Hepatocyte (in vitro differentiated cells): ENCODE measurements around the gene TTC9. TPM values are rescaled to one million over a fixed set of nuclear protein-coding genes. Genes with fewer than 3 reads are reported as not detected.

Experiments used
- DNase-seq: peaks from one replicate; pipeline ENCODE4 v3.0.0-alpha.2; 2016; ENCODE audit warnings: low spot score
- H2AFZ ChIP-seq: fragments of 200-600 bp; sonication (generic); 2 replicates; pipeline ENCODE4 v1.6.0; 2016; ENCODE audit warnings: antibody characterized with exemption, mild to moderate bottlenecking
- H3K27ac ChIP-seq: fragments of 200-600 bp; sonication (generic); 2 replicates; pipeline ENCODE4 v1.5.1; 2016; ENCODE audit warnings: mild to moderate bottlenecking
- H3K27me3 ChIP-seq: fragments of 200-600 bp; sonication (generic); 2 replicates; pipeline ENCODE4 v1.6.1; 2016
- H3K36me3 ChIP-seq: fragments of 200-600 bp; sonication (generic); replicated peaks from 2 replicates; pipeline ENCODE4 v1.5.1; 2016; ENCODE audit warnings: low read depth; ENCODE audit not compliant: insufficient read depth
- H3K4me1 ChIP-seq: fragments of 200-600 bp; sonication (generic); 2 replicates; pipeline ENCODE4 v1.5.1; 2016; ENCODE audit warnings: mild to moderate bottlenecking, moderate library complexity; ENCODE audit not compliant: insufficient read depth
- H3K4me2 ChIP-seq: fragments of 200-600 bp; sonication (generic); 2 replicates; pipeline ENCODE4 v1.6.0; 2016
- H3K4me3 ChIP-seq: fragments of 200-600 bp; sonication (generic); 2 replicates; pipeline ENCODE4 v1.5.1; 2016; ENCODE audit warnings: mild to moderate bottlenecking
- H3K79me2 ChIP-seq: fragments of 200-600 bp; sonication (generic); 2 replicates; pipeline ENCODE4 v1.6.0; 2017; ENCODE audit warnings: mild to moderate bottlenecking
- H3K9me2 ChIP-seq: fragments of 200-600 bp; sonication (generic); replicated peaks from 2 replicates; pipeline ENCODE4 v1.6.0; 2017; ENCODE audit warnings: mild to moderate bottlenecking; ENCODE audit not compliant: insufficient read depth
- H3K9me3 ChIP-seq: fragments of 200-600 bp; sonication (generic); 2 replicates; pipeline ENCODE4 v1.5.1; 2016; ENCODE audit warnings: low read depth, mild to moderate bottlenecking
- H4K20me1 ChIP-seq: fragments of 200-600 bp; sonication (generic); 2 replicates; pipeline ENCODE4 v1.6.0; 2016; ENCODE audit warnings: mild to moderate bottlenecking; ENCODE audit not compliant: insufficient read depth, poor library complexity, severe bottlenecking
- CTCF ChIP-seq: fragments of 200-600 bp; sonication (generic); IDR thresholded peaks from 2 replicates; pipeline ENCODE4 v1.5.1; 2016; ENCODE audit warnings: antibody characterized with exemption, mild to moderate bottlenecking; ENCODE audit not compliant: poor library complexity
- EZH2 ChIP-seq: fragments of 200-600 bp; sonication (generic); IDR thresholded peaks from 2 replicates; pipeline ENCODE4 v1.6.1; 2016; ENCODE audit warnings: antibody characterized with exemption, mild to moderate bottlenecking, borderline replicate concordance
- EZH2phosphoT487 ChIP-seq: fragments of 200-600 bp; sonication (generic); IDR thresholded peaks from one replicate; pipeline ENCODE4 v1.6.1; 2018; ENCODE audit warnings: antibody characterized with exemption, mild to moderate bottlenecking, low read depth, moderate library complexity; ENCODE audit not compliant: unreplicated experiment, severe bottlenecking
- WGBS: methylation state at CpG from one replicate; pipeline ENCODE4 v1.1.6; 2016; ENCODE audit warnings: low lambda C conversion rate; ENCODE audit errors: missing lambda C conversion rate; 5-methylcytosine and 5-hydroxymethylcytosine counted together
- polyA plus RNA-seq: library from polyadenylated mRNA; unstranded; fragments of >200 nt; fragmentation: Nextera tagmentation; extraction: Ambion mirVana; gene quantifications from 2 replicates; pipeline ENCODE4 v1.2.1, GENCODE V29; 2016
- total RNA-seq: library from RNA; depleted of rRNA; stranded (reverse); fragments of >200 nt; gene quantifications from 2 replicates; pipeline ENCODE4 v1.2.3, GENCODE V29; 2014

The TTC9 gene
- total and polyA plus RNA-seq, 2 experiments from 2014 or later = 3.6 to 4.9 TPM

- Histone ChIP-seq H3K4me3 (no peak overlapping the region), H3K4me2 (no peak overlapping the region), H3K27me3 (no peaks in the 10 kb centered on the region), H4K20me1 (no peaks in the 10 kb centered on the region), H3K9me2 (no peaks in the 10 kb centered on the region), H3K9me3 (no peaks in the 10 kb centered on the region), H3K36me3 (no peaks in the 10 kb centered on the region), H3K27ac (no peak overlapping the region), H2AFZ (no peak overlapping the region), H3K79me2 (no peaks in the 10 kb centered on the region), H3K4me1 (no peaks in the 10 kb centered on the region)
- WGBS = 70% methylated on average over 2 of the region's 2 CpGs
- TF ChIP-seq EZH2 (no peak), CTCF (no peak), EZH2phosphoT487 (no peak)
- no peak for DNase-seq
These were observed 23.4 kb upstream of the TTC9 start for GRCh38 chr14:70618314-70618713.

GRCh38 chr14:70619708-70620107 lies 22.0 kb upstream of the TTC9 start:
- Histone ChIP-seq H2AFZ (no peak overlapping the region), H3K4me1 (no peaks in the 10 kb centered on the region), H3K4me2 (no peak overlapping the region), H3K79me2 (no peaks in the 10 kb centered on the region), H4K20me1 (no peaks in the 10 kb centered on the region), H3K27ac (no peak overlapping the region), H3K4me3 (no peak overlapping the region), H3K36me3 (no peaks in the 10 kb centered on the region), H3K9me3 (no peaks in the 10 kb centered on the region), H3K9me2 (no peaks in the 10 kb centered on the region), H3K27me3 (no peaks in the 10 kb centered on the region)
- TF ChIP-seq EZH2 (no peak), CTCF (no peak), EZH2phosphoT487 (no peak)
- no peak for DNase-seq

- TF ChIP-seq CTCF (peak; percentile 68), EZH2 (no peak), EZH2phosphoT487 (no peak)
- WGBS = 37% methylated on average over 3 of the region's 3 CpGs
These were observed 19.5 kb upstream of the TTC9 start for GRCh38 chr14:70622111-70622712.

GRCh38 chr14:70624972-70625371 lies 16.7 kb upstream of the TTC9 start:
- H3K27ac ChIP-seq = peak overlapping the region; percentile 36
- H3K4me2 ChIP-seq = no peak overlapping the region
- TF ChIP-seq CTCF (no peak), EZH2phosphoT487 (no peak), EZH2 (no peak)
- no peak overlapping the region for H3K4me3 ChIP-seq
- 83% methylated on average over 1 of the region's 1 CpG for WGBS
- no peaks in the 10 kb centered on the region for H3K4me1 ChIP-seq
- peaks cover 20% of the 10 kb centered on the region for H3K9me3 ChIP-seq
- no peak for DNase-seq
- H3K79me2 ChIP-seq = no peaks in the 10 kb centered on the region
- H3K27me3 ChIP-seq = no peaks in the 10 kb centered on the region
- no peaks in the 10 kb centered on the region for H3K9me2 ChIP-seq
- H4K20me1 ChIP-seq = no peaks in the 10 kb centered on the region
- no peaks in the 10 kb centered on the region for H3K36me3 ChIP-seq
- H2AFZ ChIP-seq = no peak overlapping the region

More at GRCh38 chr14:70622111-70622712, 19.5 kb upstream of the TTC9 start:
- Histone ChIP-seq H3K36me3 (no peaks in the 10 kb centered on the region), H2AFZ (no peak overlapping the region), H3K27ac (no peak overlapping the region), H3K9me2 (no peaks in the 10 kb centered on the region), H3K4me2 (no peak overlapping the region), H3K27me3 (no peaks in the 10 kb centered on the region), H3K79me2 (no peaks in the 10 kb centered on the region), H3K4me1 (no peaks in the 10 kb centered on the region), H3K9me3 (peaks cover 11% of the 10 kb centered on the region), H3K4me3 (no peak overlapping the region), H4K20me1 (no peaks in the 10 kb centered on the region)
- DNase-seq = peak; percentile 64
